Measurements from ENCODE around the gene CSF3R.

Gene CSF3R

DNA sequence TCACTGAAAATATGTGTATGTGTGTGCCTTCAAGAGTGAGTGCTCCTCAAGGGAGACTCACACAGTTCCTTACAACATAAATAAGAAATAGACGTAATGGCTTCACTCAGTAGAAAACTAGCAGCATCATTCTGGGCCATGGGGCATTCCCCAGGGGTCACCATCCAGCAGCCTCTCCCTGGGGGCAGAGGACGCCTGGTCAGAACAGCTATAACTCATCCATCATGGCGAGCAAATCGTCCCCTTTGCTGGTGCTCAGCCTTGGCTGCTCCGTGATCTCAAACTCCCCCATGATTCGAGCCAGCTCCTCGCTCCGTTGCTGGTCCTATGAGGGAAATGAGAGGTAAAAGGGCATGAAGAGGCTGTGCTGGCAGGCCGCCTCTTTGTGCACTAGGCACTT is 64.8 kb downstream of the CSF3R start:
- H3K4me1 ChIP-seq (ENCODE audit: control insufficient read depth, insufficient read depth, low read length) = no peaks in the 10 kb centered on the region
- no peak overlapping the region for H3K27ac ChIP-seq (ENCODE audit: low read depth, low read length)
- H3K9me3 ChIP-seq (ENCODE audit: control insufficient read depth, insufficient read depth, low read length) = no peaks in the 10 kb centered on the region
- H3K36me3 ChIP-seq (ENCODE audit: control insufficient read depth, insufficient read depth, low read length) = no peaks in the 10 kb centered on the region
- H3K9ac ChIP-seq (ENCODE audit: low read depth, low read length) = no peak overlapping the region
- no peaks in the 10 kb centered on the region for H3K27me3 ChIP-seq (ENCODE audit: control insufficient read depth, insufficient read depth, low read length)
- H3K4me3 ChIP-seq (ENCODE audit: low read depth, low read length) = no peak overlapping the region

Data from HUES48 (cell line).